ENCODE measurements around the gene ZNF217. TPM values are rescaled to one million over a fixed set of nuclear protein-coding genes. Genes with fewer than 3 reads are reported as not detected.
"Not testable (repeated sequence)": the region's sequence is repeated elsewhere in the genome, so short reads cannot be mapped to it uniquely, and the experiment has no call there.

Gene ZNF217
- total RNA-seq, 1 experiment from 2014 or later: 9.7 TPM

DNA sequence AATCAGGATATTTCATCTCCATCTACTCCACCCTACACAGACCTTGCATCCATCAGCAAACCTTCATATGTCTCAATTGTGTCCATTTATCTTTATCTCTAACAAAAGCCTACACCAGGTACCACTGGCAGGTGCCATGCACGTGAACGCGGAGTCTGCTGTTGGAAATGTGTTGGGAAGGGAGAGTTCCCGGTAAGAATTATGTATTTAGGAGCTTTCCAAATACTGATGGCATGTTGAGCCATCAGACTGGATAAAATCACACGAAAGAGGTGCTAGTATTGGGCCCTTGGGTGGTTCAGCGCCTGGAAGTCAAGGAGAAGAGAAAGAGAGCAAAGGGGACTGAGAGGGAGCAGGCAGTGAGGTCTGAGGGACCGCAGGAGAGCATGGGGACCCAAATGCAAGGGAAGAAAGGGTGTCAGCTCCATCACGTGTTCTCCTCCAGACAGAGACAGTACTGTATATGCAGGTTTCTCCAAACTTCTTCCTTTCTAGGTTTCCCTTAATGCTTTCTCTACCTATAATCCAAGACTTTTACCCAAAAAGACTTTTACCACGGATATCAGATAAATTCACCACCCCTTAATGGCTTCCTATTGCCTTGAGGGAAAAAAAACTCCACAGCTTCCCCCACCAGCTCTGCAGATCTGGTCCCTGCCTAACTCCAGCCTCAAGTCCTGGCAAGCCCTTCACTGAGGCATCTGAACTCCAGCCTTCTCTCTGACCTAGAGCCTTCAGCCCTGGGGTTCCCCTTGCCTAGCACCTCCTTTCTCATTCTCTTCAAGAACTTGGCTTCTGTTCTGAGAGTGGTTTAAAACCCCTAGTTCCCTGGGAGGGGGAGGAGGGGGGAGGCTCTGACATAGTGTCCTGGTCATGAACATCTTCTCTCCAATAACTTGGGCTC, 4.8 kb upstream of the ZNF217 start:
- no peak for DNase-seq (ENCODE audit: low spot score)

DNA sequence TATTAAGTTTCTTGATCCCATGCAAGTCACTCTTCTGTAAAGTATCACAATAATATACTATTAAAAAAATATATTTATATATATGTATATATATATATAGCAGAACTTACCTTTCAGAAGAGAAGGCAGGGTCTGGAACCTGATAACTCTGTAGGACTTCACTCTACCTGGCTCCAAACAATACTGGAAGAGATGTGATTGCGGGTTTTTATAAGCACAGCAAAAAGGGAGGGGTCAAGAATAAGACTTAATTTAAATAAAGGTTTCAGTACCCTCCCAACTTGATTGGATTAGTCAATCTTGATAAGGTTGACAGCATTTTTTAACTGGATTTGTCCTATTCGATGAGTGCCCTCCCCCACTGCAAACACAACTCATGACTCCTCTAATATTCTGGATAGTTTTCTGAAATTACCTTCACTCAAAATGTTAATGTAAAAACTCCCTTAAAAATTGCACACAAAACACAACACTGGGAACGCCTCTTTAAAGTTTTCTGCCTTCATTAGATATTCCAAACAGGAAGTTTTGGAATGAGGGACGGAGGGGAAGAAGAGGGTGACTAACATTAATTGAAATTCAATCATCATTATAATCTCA, 4.0 kb upstream of the ZNF217 start:
- no peak for DNase-seq (ENCODE audit: low spot score)

DNA sequence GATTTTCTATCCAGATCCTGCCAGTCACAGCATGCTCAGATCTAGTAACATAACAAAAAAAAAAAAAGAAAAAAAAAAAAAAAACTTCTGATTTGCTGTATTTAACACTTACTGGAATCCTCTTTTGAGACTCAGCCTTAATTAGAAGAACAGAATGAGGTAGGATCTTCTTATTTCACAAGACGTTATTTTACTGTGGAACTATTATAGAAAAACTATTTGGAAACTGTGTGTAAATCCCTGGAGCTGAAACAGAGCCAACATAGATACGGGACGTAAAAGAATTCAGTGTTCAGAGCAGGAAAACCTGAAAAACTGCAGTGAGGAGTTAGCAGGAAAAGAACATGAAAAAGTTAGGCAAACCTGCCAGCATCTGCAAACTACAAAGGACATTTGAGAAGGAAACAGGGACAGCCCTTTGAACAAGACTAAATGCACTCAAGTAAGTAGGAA, 3.4 kb upstream of the ZNF217 start:
- no peak for DNase-seq (ENCODE audit: low spot score)

DNA sequence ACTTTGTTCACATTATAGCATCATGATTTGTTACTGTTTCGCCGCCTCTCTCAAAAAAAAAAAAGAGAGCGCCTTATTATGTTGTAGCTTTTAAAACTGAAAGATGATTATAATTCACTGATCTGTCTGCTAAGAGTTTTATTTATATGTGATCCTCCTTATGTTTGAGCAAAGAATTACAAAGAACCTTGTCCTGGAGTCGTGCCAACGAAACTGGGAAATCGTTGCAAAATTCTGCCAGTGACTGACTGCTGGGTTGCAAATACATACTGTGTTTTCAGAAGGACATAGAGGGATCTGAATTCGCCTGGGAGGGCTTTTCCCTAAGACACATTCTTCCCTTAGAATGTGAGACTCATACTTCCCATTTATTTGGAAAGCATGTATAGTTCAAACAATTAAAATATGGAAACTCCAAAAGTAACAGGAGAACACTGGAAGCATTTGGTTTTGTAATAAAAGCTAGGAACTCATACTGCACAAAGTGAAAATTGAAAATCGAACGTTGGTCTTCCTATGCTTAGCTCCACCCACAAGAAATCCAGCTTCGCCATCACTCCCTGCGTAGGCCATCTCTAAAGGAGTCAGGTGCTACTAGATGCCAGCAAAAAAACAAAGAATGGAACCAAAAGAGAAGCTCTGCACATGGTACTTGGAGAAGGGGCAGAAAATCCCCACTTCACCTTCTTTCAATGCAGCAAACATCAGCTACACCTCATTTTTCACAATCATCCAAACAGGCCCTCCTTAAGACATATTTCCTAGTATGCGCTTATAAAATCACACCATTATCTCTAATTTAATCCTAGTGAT, 2.8 kb upstream of the ZNF217 start:
- DNase-seq (ENCODE audit: low spot score): not testable (repeated sequence)

DNA sequence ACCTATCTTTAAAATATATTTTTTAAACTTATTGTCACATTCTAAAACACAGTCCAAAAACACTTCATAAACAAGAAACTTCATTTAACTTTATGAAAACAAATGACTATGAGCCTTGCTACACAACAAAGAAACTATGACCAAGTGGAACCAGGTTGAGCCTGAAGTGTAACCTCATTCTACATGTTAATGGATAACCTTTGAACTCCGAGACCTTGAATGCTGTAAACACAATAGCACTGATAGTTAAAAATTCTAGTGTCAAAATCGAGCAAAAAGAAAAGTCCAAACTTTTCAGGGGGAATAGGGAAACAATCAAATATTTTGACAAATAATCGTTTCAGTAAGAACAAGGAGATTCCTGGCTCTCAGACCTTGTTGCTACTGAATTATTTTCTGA, 2.1 kb upstream of the ZNF217 start:
- not testable (repeated sequence) for DNase-seq (ENCODE audit: low spot score)

DNA sequence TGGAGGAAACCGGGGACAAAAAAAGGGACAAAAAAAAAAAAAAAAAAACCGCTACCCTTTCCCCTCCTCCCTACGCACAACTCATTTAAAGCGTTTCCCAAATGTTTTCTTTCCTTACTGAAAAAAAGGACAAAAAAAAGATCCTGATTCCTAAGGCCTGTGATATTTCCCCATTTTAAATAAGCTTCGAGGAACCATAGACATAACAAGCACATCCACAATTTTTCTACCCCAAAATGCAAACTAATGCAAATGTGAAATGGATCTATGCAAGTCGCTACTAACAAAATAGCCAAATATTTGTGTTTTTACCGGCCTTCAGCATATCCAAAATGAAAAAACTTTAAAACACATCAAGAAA, 1.4 kb upstream of the ZNF217 start:
- no peak for DNase-seq (ENCODE audit: low spot score)

DNA sequence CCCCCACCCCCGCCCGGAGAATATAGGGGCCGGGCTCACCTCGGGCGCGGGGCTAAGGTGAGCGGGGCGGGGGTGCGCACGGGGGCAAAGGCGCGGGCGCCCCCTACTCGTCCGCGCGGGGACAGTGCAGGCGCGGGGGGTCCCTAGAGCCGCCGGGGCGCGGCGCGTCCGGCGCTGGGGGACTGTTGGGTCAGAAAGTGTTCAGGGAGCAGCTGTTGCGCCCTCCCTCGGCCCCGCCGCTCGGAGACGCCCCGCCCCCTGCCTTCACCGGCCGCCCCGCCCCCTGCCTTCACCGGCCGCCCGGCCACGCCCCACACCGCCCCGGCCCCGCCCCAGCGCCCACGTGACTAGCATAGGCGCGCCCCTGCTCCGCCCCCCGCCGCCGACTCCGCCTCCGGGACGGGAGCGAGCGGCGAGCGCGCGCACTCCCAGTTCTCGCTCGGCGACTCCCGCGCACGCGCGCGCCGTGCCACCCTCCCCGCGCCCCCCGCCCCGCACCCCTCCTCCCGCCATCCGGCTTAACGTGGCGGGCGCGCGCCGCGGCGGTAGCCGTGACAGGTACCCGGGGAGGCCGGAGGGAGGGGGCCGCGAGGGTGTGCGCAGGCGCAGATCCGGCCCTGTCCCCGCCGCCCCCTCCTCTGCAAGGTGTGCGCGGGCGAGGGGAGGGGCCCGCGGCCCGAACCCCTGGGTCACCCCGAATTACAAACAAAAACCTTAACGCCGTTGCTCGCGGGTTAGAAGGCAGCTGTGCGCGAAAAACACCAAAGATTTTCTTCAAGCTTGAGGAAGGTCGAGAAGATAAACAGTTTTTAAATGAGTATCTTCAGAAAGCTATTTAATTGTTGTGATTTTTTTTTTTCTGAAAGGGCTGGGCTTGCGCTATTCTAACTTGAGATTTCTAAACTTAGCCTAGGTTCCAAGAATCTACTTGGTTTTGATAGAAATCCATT, 704 bp upstream of the ZNF217 start:
- DNase-seq (ENCODE audit: low spot score): peak; percentile 68

DNA sequence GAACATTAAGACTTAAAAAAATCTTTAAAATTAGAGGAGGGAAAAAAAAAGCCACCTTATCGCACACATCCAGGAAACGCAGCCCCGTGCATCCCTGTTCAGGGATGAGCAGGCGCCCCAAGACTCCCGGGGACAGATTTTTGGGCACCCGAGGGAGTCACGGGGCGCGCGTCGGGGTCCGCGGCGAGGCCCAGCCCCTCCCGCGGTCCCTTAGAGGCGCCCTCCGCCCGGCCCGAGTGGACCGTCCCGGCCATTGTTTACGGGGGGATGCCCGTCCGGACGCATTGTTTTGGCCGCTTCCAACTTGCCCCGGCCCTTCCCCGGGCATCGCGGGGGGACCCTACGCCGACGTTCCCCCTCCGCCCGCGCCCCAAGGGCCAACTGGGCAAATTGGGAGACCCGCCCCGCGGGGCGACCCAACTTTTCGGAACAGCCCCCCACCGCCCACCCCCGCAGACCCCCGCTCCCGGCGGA, 610 bp downstream of the ZNF217 start:
- no peak for DNase-seq (ENCODE audit: low spot score)

DNA sequence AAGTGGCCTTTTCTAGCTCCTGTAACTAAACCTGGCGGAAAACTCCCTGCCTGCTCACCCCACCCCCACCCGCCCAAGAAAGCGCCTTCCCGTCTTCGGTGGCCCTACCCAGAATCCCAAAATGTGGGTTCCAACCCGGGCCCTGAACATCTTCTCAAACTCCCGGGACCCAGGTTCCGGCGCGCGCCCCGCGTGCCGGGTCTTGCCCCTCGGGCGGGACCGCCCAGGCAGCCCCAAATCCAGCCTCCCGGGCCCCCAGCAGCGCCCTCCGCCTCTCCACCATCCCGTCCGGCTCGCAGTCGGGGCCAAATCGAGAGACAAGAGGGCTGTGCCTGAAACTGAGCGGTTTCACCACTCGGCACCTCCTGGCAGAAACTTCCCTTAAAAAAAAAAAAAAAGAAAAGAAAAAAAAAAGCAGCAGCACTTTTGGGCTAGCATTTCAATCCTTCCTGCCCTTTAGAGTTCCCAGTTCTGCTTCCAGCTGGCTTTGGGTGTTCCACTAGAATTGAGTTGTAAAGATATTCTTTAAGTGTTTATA, 1.1 kb downstream of the ZNF217 start:
- not testable (repeated sequence) for DNase-seq (ENCODE audit: low spot score)

DNA sequence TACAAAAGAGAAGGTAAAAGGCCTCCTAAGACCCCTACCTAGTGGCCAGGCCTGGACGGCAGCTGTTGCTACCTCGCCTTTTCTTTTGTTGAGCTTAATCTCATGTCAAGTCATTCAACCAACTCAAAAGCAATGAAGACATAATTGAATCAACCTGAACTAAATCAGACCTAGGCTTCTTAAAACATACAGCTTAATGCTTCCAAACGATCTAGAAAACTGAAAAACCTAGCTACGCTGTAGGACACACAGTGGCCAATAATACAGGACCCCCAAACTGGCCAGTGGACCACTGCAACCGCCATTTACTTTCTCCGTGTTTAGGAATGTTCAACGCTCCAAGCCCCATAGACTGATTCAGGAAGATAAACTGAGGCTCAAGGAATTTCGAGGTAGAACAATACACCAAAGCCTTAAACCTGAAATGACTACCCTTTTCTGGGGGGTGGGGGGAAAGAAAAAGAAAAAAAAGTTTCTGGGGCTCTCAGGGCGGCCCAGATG, 1.6 kb downstream of the ZNF217 start:
- DNase-seq (ENCODE audit: low spot score): not testable (repeated sequence)

DNA sequence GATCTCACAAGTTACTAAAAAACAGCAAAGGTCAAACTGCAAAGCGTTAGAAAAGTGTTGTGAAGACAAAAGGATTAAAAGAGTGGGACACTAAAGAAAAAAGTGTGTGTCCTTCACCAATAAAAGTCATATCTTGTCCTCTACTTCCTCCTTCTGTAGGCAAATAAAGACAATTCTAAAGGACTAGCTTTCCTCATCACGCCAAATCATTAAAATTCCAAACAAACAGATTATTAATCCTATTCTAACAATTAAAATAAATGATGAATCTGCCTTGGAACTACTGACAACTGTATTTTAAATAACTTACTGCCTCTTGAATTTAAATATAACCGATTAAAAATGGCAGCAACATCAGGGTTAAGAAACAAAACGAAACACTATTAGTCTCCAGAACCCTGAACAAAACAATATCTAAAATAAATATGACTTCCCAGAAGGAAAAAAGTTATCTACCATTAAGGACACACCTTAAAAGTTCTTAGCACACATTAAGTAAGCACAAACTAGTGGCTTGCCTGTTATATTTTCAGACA, 2.4 kb downstream of the ZNF217 start:
- DNase-seq (ENCODE audit: low spot score): not testable (repeated sequence)

DNA sequence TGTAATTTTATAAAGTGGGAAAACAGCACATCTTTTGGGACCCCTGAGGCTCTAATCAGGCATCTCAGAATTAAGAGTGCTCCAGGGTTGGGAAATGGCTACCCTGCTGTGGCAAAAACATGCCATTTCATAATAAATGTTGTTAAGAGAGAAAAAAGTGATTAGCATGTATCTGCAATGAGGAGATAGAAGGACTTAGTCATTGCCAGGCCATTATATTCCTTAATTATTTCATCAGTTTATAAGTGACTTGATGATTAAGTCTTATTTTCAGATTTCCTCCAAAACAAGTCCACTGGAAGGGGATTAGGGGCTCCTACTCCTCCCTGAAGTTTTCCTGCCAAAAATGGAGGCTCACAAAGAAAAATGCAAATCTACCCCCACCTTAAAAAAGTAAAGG, 3.0 kb downstream of the ZNF217 start:
- not testable (repeated sequence) for DNase-seq (ENCODE audit: low spot score)

DNA sequence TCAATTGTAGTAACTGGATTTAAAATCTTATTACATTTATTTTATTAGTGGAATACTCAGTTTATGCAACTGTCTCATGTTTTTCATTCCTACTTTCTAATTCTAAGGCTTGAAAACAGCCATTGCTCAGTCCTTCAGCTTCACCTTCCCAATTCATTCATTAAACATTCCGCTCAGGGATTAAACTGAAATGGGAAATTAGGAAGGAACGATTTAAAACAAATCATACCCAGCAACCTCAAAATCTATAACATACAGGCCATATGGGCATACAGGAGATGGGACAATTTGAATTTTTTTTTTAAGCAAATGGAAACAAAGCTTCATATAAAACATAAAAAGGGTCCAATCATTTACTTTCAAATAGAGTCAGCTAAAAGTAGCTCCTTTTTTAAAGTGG, 3.5 kb downstream of the ZNF217 start:
- not testable (repeated sequence) for DNase-seq (ENCODE audit: low spot score)

DNA sequence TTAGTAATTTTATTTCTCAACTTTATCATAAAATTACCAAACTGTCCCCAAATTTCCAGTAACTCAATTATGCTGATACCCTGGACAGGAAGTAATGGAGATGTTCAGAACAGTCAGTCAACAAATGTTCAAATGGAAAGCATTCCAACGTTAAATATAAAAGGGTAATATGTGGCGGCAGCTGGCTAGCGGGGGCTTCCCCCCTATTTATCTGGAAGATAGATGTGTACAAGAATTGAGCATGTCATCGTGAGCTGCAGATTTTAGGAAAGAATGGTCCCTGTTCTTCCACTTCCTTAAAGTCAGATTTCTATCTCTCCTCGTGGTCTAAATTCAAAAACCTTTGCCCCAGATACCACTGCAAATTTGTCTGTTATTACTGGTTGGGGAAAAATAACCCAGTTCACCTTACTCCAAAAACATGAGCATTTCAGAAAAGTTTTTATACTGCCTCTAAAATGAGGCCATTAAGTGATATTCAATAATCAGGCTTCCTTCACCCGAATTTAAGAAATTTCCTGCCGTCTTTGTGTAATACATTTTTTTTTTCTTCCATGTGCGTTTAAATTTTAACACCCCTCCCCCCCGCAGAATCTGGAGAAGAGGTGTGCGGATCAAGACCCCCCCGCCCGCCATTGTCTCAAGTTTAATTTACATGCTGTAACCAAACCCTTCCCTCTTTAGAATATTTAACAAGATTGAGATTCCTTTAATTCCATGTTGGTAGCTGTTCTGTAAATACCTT, 4.1 kb downstream of the ZNF217 start:
- DNase-seq (ENCODE audit: low spot score): not testable (repeated sequence)

DNA sequence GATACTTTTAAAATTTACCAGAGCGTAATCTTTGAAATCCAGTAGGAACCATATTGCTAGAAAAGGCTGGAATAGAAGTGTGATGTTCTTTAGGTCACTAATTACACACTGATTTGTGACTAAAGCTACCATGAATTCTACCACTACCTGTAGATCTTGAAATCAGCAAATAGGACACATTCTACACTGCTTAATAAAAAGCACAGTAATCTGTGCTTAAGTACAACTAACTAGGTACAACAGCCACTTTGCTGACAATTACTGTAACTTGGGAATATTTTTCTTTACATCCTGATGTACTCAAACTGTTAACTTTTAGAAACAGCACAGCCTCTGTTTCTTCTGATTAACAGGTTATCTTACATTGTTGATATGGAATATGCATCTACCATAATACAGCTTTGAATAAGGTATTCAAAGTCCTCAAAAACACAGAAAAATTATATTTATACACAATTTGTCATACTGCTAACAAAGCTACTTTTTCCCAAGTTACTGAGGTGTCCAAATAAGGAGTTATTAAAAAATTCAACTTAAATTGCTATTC, 6.4 kb downstream of the ZNF217 start:
- not testable (repeated sequence) for DNase-seq (ENCODE audit: low spot score)

DNA sequence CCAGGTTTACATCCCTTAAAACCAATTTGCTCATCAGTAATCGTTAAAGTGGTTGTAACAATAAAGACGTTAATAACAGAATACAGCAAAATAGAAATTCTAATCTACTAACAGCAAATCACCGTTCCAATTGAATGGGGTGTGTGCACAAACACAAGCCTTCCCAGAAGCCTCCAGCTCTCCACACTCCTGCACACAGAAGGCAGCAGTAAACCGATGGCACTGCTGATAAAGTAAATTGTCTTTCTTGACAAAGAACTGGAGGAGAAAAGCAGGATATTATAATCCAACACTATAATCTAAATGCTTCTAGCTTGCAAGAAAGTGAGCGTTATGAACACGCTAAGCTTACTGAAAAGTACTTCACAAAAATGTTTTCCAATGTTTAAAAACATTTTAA, 7.0 kb downstream of the ZNF217 start:
- no peak for DNase-seq (ENCODE audit: low spot score)

DNA sequence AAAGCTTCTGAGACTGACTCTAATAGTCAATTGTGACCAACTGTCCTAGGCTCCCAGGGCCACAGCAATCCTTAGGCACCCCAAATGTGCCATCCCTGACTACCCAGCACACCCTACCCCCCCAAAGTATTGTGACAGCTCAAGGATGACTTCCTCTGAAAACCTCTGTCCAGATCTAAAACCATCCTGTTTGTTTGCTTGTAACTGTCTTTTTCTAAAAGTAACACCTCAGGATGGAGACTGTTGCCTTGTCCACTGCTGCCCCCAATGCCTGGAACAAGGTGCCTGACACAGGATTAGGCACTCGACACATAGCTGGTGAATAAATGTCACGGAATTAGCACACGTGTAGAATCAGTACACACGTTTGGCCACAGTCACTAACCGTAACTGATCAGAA, 7.7 kb downstream of the ZNF217 start:
- not testable (repeated sequence) for DNase-seq (ENCODE audit: low spot score)

DNA sequence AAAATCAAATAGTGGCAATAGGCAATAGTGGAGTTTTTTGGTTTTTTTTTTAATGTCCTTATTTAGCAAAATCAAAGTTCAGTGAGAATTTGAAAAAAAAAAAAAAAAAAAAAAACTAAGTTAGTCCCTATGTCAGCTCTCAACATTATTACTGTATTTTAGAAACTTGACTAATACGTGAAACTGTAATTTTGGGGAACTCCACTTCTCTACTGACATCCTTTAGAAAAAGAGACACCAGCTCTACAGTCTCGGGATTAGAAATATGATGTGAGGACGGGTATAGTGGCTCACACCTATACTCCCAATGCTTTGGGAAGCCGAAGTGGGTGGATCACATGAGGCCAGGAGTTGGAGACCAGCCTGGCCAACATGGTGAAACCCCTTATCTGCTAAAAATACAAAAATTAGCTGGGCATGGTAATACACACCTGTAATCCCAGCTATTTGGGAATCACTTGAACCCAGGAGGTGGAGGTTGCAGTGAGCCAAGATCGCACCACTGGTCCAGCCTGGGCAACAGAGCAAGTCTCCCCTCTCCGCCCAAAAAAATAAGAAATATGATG, 8.6 kb downstream of the ZNF217 start:
- DNase-seq (ENCODE audit: low spot score): not testable (repeated sequence)

DNA sequence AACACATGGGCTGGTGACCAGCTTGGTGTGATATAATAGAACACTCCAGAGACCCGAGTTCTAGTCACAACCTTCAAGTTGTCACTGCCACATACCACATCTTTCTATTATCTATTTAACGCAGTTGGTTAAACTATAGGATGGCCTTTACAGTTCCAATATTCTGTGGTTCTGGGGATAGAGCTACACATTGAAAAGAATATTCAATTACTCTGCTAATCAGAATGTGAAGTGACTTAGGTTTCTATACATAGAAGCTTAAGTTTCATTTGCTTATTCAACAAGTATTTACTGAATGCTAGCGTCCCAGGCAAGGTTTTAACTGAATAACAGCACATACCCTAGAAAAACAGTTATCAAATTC, 9.1 kb downstream of the ZNF217 start:
- not testable (repeated sequence) for DNase-seq (ENCODE audit: low spot score)
